SU-DHL-6 (cell line): ENCODE results near the gene WFDC10A.

ENCODE experiments used
- H2AFZ ChIP-seq: fragments of 200-600 bp; sonication (generic); 2 replicates; pipeline ENCODE4 v1.6.1; 2014; ENCODE audit warnings: low read depth, mild to moderate bottlenecking, moderate library complexity, mixed read lengths, antibody characterized with exemption, low read length; ENCODE audit not compliant: severe bottlenecking
- H3F3A ChIP-seq: fragments of 200-600 bp; shearing (Covaris generic); 2 replicates; pipeline ENCODE4 v1.6.0; 2016; ENCODE audit warnings: antibody characterized with exemption, mild to moderate bottlenecking; ENCODE audit not compliant: insufficient read depth
- H3K27ac ChIP-seq: fragments of 200-600 bp; sonication (generic); 2 replicates; pipeline ENCODE4 v1.5.1; 2016; ENCODE audit warnings: low read depth, mild to moderate bottlenecking, low read length, moderate library complexity, mixed read lengths
- H3K27me3 ChIP-seq: fragments of 200-600 bp; sonication (generic), shearing (Covaris generic); 2 replicates; pipeline ENCODE4 v1.6.0; 2014; ENCODE audit warnings: mild to moderate bottlenecking, low read length
- H3K36me3 ChIP-seq: fragments of 200-600 bp; sonication (generic); 2 replicates; pipeline ENCODE4 v1.6.1; 2014; ENCODE audit warnings: mild to moderate bottlenecking, low read length, mixed read lengths
- H3K4me2 ChIP-seq: fragments of 300-600, 200-600 bp; shearing (Covaris generic), sonication (generic); 2 replicates; pipeline ENCODE4 v1.6.0; 2014; ENCODE audit warnings: low read length, low read depth, mild to moderate bottlenecking; ENCODE audit not compliant: poor library complexity, severe bottlenecking
- H3K4me3 ChIP-seq: fragments of 200-600 bp; sonication (generic); 2 replicates; pipeline ENCODE4 v1.5.1; 2014; ENCODE audit warnings: antibody characterized with exemption, low read length, mild to moderate bottlenecking, mixed read lengths; ENCODE audit not compliant: insufficient read depth, poor library complexity, severe bottlenecking
- H3K79me2 ChIP-seq: fragments of 200-600 bp; sonication (generic); 2 replicates; pipeline ENCODE4 v1.6.1; 2014; ENCODE audit warnings: mild to moderate bottlenecking, low read length, moderate library complexity; ENCODE audit not compliant: insufficient read depth
- H3K9ac ChIP-seq: fragments of 200-600 bp; sonication (generic); 2 replicates; pipeline ENCODE4 v1.7.0; 2014; ENCODE audit warnings: mild to moderate bottlenecking, low read length
- H3K9me2 ChIP-seq: fragments of 200-600 bp; sonication (generic); replicated peaks from 2 replicates; pipeline ENCODE4 v1.6.1; 2014; ENCODE audit warnings: low read length; ENCODE audit not compliant: insufficient read depth
- H3K9me3 ChIP-seq: fragments of 200-600 bp; sonication (generic); 2 replicates; pipeline ENCODE4 v1.6.1; 2014; ENCODE audit warnings: low read length, mixed read lengths; ENCODE audit not compliant: insufficient read depth
- H4K20me1 ChIP-seq: fragments of 200-600 bp; sonication (generic); 2 replicates; pipeline ENCODE4 v1.6.1; 2014; ENCODE audit warnings: low read depth, mild to moderate bottlenecking, antibody characterized with exemption, low read length, moderate library complexity, mixed read lengths
- CTCF ChIP-seq: fragments of 200-600 bp; sonication (generic); IDR thresholded peaks from one replicate; pipeline ENCODE4 v1.5.1; 2017; ENCODE audit warnings: antibody characterized with exemption, mild to moderate bottlenecking, low read length, moderate library complexity; ENCODE audit not compliant: insufficient read depth, poor library complexity, severe bottlenecking
- EZH2phosphoT487 ChIP-seq: fragments of 200-600 bp; sonication (generic), shearing (Covaris generic); conservative IDR thresholded peaks from 2 replicates; pipeline ENCODE4 v1.6.1; 2018; ENCODE audit warnings: mild to moderate bottlenecking, antibody characterized with exemption, low read length, moderate library complexity, mixed read lengths

WFDC10A gene

GRCh38 chr20:45621593-45621992 lies 7.9 kb upstream of the WFDC10A start:
- no peaks in the 10 kb centered on the region for H3K79me2 ChIP-seq
- no peak overlapping the region for H3K4me3 ChIP-seq
- 0 out of 2 replicates have a peak, but pooled peaks cover 5% of the 10 kb centered on the region for H3K9me3 ChIP-seq
- no peak overlapping the region for H3K4me2 ChIP-seq
- TF ChIP-seq CTCF (no peak), EZH2phosphoT487 (no peak)
- H2AFZ ChIP-seq: no peak overlapping the region
- H3K27me3 ChIP-seq: no peaks in the 10 kb centered on the region
- H4K20me1 ChIP-seq: no peaks in the 10 kb centered on the region
- H3K27ac ChIP-seq: no peak overlapping the region
- no peaks in the 10 kb centered on the region for H3K36me3 ChIP-seq
- no peak overlapping the region for H3K9ac ChIP-seq
- no peaks in the 10 kb centered on the region for H3F3A ChIP-seq
- no peaks in the 10 kb centered on the region for H3K9me2 ChIP-seq

GRCh38 chr20:45626540-45626939 lies 3.0 kb upstream of the WFDC10A start:
- no peaks in the 10 kb centered on the region for H3K27me3 ChIP-seq
- no peaks in the 10 kb centered on the region for H3F3A ChIP-seq
- H3K79me2 ChIP-seq: no peaks in the 10 kb centered on the region
- H3K4me2 ChIP-seq: no peak overlapping the region
- 0 out of 2 replicates have a peak, but pooled peaks cover 5% of the 10 kb centered on the region for H3K9me3 ChIP-seq
- no peak overlapping the region for H3K4me3 ChIP-seq
- H4K20me1 ChIP-seq: no peaks in the 10 kb centered on the region
- no peak overlapping the region for H3K9ac ChIP-seq
- no peaks in the 10 kb centered on the region for H3K9me2 ChIP-seq
- no peaks in the 10 kb centered on the region for H3K36me3 ChIP-seq
- TF ChIP-seq CTCF (no peak), EZH2phosphoT487 (no peak)
- H2AFZ ChIP-seq: no peak overlapping the region
- no peak overlapping the region for H3K27ac ChIP-seq

- no peak overlapping the region for H3K27ac ChIP-seq
- no peaks in the 10 kb centered on the region for H3K9me2 ChIP-seq
- H3K4me3 ChIP-seq: no peak overlapping the region
- no peaks in the 10 kb centered on the region for H3K36me3 ChIP-seq
- no peaks in the 10 kb centered on the region for H4K20me1 ChIP-seq
- H3K9me3 ChIP-seq: no peaks in the 10 kb centered on the region
- H2AFZ ChIP-seq: no peak overlapping the region
- no peaks in the 10 kb centered on the region for H3K27me3 ChIP-seq
- H3F3A ChIP-seq: no peaks in the 10 kb centered on the region
- H3K4me2 ChIP-seq: no peak overlapping the region
- no peak for TF ChIP-seq EZH2phosphoT487
- no peak for TF ChIP-seq CTCF
- H3K9ac ChIP-seq: no peak overlapping the region
- H3K79me2 ChIP-seq: no peaks in the 10 kb centered on the region
These were observed 832 bp downstream of the WFDC10A start for GRCh38 chr20:45630371-45630770.
